Activated T-helper 1 cell treated with anti-CD3 and anti-CD28 coated beads, Interleukin-12 subunit alpha, Interleukin-12 subunit beta, Interleukin-2, Interleukin-4 antibody, amounts not matched to agents 30 ng/mL and 10 ng/mL and 1 ng/mL, durations not matched to agents 14 hours and 24 hours and 36 hours (primary cell): ENCODE data around the gene SCN4A. TPM values are rescaled to one million over a fixed set of nuclear protein-coding genes. Genes with fewer than 3 reads are reported as not detected.
"Not testable (repeated sequence)": the region's sequence is repeated elsewhere in the genome, so short reads cannot be mapped to it uniquely, and the experiment has no call there.

Source experiments
- DNase-seq: peaks from one replicate; pipeline ENCODE4 v3.0.0; 2021; ENCODE audit warnings: low spot score
- H3K27ac Mint-ChIP-seq: one replicate; pipeline ENCODE4 v1.8.0; 2021; ENCODE audit warnings: mild to moderate bottlenecking, mixed read lengths
- H3K27me3 Mint-ChIP-seq: one replicate; pipeline ENCODE4 v1.8.0; 2022; ENCODE audit warnings: mild to moderate bottlenecking, moderate library complexity, mixed read lengths; ENCODE audit not compliant: insufficient read depth
- H3K36me3 Mint-ChIP-seq: one replicate; pipeline ENCODE4 v1.8.0; 2021; ENCODE audit warnings: low read depth, mixed read lengths
- H3K4me1 Mint-ChIP-seq: one replicate; pipeline ENCODE4 v1.8.0; 2021; ENCODE audit warnings: low read depth, mixed read lengths
- H3K4me3 Mint-ChIP-seq: one replicate; pipeline ENCODE4 v1.8.0; 2021; ENCODE audit warnings: mild to moderate bottlenecking, moderate library complexity, mixed read lengths
- H3K9me3 Mint-ChIP-seq: one replicate; pipeline ENCODE4 v1.8.0; 2021; ENCODE audit warnings: mixed read lengths
- intact Hi-C: fragments of 100-400 bp; cut with micrococcal nuclease; formaldehyde crosslinking; loops from one replicate; pipeline ENCODE4 v1.15.1; 2024
- total RNA-seq: library from RNA; stranded (reverse); gene quantifications from 2 replicates; pipeline ENCODE4 v1.2.3, GENCODE V29; 2022

SCN4A gene
- total RNA-seq, 1 donor from 2014 or later = 0.13 TPM

DNA sequence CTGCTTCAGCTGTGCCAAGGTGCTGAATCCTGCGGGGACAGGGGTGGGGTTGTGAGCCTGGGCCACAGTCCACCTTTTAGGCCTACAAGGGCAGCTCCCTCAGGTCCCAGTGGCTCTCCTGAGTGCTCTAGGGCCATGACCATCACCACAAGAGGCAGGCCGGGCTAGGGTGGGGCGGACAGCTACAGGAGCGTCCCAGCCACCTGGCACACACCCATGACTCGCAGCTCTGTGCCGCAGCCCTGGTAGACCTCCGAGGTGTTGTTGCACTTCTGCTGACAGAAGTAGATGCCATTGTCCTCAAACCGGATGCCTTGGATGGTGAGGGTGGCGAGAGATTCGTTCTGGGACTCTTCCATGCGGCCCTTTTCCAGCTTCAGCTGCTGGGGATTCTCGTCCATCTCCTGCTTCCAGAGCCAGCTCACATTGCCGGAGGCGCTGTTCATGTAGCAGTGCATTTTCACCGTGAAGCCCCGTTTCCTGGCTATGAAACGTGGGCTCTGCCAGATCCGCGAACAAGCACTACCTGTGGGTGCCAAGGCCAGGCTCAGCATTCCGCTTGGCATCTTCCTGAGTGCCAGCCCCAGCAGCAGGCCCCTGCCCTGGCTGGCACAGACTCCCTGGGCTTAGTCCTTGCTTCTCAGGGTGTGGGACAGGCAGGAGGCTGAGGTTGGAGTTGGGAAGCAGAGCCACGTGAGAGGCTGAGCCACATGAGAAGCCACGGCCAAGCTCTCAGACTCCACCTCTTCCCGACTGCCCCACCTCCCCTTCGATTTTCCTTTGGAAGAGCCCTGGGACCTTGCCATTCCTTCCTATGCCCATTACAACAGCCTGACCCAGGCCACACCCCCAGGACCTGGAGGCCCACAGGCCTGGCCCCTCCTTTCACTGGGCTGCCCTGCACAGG is 42.6 kb downstream of the SCN4A start:
- peaks cover 9% of the 10 kb centered on the region for H3K36me3 Mint-ChIP-seq
- intact Hi-C loops = loop anchor here (5.0 kb wide), 1 partner anchor 97 kb away; no protein-coding TSS in a partner anchor
- no peak for DNase-seq
- H3K9me3 Mint-ChIP-seq = no peaks in the 10 kb centered on the region
- H3K4me1 Mint-ChIP-seq = peaks cover 17% of the 10 kb centered on the region
- peaks cover 5% of the 10 kb centered on the region for H3K27me3 Mint-ChIP-seq
- peak overlapping the region; percentile 90 for H3K4me3 Mint-ChIP-seq
- H3K27ac Mint-ChIP-seq = no peak overlapping the region

- Mint-ChIP-seq H3K9me3 (no peaks in the 10 kb centered on the region), H3K4me1 (peaks cover 17% of the 10 kb centered on the region), H3K36me3 (peaks cover 9% of the 10 kb centered on the region), H3K4me3 (peak overlapping the region; percentile 22), H3K27ac (no peak overlapping the region), H3K27me3 (peaks cover 2% of the 10 kb centered on the region)
- DNase-seq = no peak
- intact Hi-C loops = no loop called here
Observed at GRCh38 chr17:63928966-63929695, 43.6 kb downstream of the SCN4A start.

GRCh38 chr17:63928172-63928666 is 44.5 kb downstream of the SCN4A start:
- Mint-ChIP-seq H3K27ac (no peak overlapping the region), H3K36me3 (peaks cover 9% of the 10 kb centered on the region), H3K9me3 (no peaks in the 10 kb centered on the region), H3K27me3 (no peaks in the 10 kb centered on the region), H3K4me1 (peaks cover 17% of the 10 kb centered on the region), H3K4me3 (no peak overlapping the region)
- intact Hi-C loops = no loop called here
- no peak for DNase-seq

DNA sequence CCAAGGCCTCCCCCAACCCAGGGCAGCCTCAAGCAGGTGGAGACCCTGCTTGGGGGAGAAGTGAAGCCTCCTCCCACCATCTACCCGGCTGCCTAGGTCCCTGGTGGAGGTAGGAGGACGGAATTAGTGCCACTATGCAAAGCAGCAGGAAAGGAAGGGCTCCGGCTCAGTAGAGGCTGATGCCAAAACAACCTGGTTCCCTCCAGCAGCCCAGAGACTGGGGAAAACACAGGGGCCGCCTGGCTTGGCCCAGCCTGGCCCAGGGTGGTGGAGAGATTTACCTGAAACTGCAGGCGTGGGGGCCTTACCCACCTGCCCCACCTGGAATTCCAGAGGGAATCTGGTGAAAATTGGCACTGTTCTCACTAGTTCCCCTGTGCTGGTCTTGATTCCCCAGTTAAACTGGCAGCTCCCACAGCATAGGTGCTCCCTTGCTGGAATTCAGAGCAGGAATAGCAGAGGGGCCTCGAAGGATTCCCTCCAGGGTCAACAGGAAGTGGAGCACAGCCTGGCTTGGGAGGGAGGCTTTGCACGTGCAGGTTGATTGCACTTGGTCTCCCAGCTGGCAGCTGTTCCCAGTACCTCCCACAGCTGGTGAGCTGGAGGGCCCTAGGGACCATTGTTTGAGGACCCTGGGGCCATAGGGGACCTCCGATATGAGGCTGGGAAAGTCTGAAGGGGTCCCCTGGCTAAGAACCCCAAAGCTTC is 45.1 kb downstream of the SCN4A start:
- Mint-ChIP-seq H3K9me3 (no peaks in the 10 kb centered on the region), H3K36me3 (peaks cover 9% of the 10 kb centered on the region), H3K4me3 (no peak overlapping the region), H3K27ac (no peak overlapping the region), H3K4me1 (peaks cover 17% of the 10 kb centered on the region), H3K27me3 (no peaks in the 10 kb centered on the region)
- DNase-seq = no peak
- intact Hi-C loops = no loop called here

DNA sequence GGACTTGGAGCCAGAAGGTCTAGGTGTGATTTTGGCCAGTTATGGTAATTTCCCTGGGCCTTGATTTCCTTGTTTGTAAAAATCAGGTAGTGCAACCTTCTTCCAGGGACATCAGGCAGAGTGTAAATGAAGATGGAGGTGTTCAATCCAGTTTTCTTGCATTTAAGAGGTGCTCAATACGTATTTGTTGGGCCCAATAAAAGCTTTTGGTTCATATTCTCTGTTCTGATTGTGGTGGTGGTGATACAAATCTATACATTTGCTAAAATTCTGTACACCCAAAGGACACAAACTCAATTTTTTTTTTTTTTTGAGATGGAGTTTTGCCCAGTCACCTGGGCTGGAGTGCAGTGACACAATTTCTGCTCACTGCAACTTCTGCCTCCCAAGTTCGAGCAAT is 46.6 kb downstream of the SCN4A start:
- Mint-ChIP-seq H3K27me3 (peaks cover 2% of the 10 kb centered on the region), H3K36me3 (peaks cover 9% of the 10 kb centered on the region), H3K4me3 (no peak overlapping the region), H3K27ac (no peak overlapping the region), H3K4me1 (peaks cover 7% of the 10 kb centered on the region), H3K9me3 (no peaks in the 10 kb centered on the region)
- intact Hi-C loops = no loop called here
- no peak for DNase-seq

DNA sequence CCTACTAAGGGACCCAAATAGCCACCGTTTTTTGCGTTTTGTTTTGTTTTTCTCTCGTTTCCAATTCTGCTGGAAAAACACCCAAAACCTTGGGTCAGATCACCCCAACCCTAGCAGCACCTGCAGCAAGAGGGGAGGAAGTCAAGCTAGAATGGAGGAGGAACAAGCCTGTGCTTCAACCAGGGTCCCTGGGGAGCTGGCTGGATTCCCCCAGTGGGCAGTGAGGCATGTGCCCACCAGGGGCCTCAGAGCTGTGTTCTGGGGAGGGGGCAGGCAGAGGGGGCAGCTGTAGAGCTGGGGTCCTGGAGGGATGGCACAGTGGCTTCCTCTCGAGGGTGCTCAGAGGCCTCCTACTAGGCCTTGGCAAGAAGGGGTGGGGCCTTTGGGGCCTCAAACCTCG is 47.1 kb downstream of the SCN4A start:
- peaks cover 2% of the 10 kb centered on the region for H3K4me1 Mint-ChIP-seq

DNA sequence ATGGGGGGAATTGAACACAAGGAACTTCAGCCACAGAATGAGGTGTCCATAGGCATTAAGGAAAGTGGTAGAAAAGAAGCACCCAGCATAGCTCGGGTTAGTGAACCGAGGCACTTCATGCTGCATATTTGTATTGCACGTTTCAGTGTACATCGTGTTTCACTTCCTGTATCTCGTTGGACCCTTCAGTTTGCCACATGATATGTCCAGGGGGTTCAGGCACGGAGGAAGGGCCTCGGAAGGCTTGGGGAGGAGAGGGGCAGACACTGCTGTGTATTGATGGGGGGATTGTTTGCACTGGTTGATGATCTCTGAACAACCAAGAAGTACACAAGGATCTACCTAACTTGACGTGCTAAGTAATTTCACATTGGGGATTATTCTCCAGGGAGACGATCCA is 50.3 kb downstream of the SCN4A start:
- H3K4me1 Mint-ChIP-seq, intact Hi-C loops, H3K4me3 Mint-ChIP-seq, H3K27me3 Mint-ChIP-seq, H3K36me3 Mint-ChIP-seq, H3K9me3 Mint-ChIP-seq, DNase-seq, H3K27ac Mint-ChIP-seq: not testable (repeated sequence)

More for the DNA sequence above, 47.1 kb downstream of the SCN4A start:
- no peak overlapping the region for H3K4me3 Mint-ChIP-seq
- H3K27ac Mint-ChIP-seq = no peak overlapping the region
- H3K9me3 Mint-ChIP-seq = no peaks in the 10 kb centered on the region
- peaks cover 7% of the 10 kb centered on the region for H3K36me3 Mint-ChIP-seq
- intact Hi-C loops = no loop called here
- peaks cover 2% of the 10 kb centered on the region for H3K27me3 Mint-ChIP-seq
- no peak for DNase-seq

DNA sequence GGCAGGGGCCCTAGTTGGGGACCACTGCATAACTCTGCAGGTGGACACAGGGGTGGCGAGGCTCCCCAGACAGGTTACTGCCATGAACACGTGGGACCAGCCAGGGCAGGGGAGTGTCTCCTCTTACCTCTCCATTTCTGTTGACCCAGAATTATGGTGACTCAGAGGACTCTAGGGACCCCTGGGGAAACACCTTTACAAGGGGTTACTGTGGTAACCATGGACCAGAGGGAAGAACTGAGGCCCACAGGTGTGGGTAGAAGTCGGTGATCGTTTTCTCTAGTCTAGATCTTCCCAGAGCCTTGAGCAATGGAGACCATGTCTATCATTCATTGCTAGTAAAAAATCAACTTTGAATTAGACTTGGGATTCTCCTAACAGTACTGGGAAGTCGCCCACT is 51.9 kb downstream of the SCN4A start:
- intact Hi-C loops, H3K4me1 Mint-ChIP-seq, DNase-seq, H3K9me3 Mint-ChIP-seq, H3K4me3 Mint-ChIP-seq, H3K36me3 Mint-ChIP-seq, H3K27me3 Mint-ChIP-seq, H3K27ac Mint-ChIP-seq: not testable (repeated sequence)

- H3K4me3 Mint-ChIP-seq, H3K9me3 Mint-ChIP-seq, H3K36me3 Mint-ChIP-seq, H3K4me1 Mint-ChIP-seq, DNase-seq, H3K27ac Mint-ChIP-seq, intact Hi-C loops, H3K27me3 Mint-ChIP-seq: not testable (repeated sequence)
Observed at GRCh38 chr17:63920050-63920449, 52.7 kb downstream of the SCN4A start.

DNA sequence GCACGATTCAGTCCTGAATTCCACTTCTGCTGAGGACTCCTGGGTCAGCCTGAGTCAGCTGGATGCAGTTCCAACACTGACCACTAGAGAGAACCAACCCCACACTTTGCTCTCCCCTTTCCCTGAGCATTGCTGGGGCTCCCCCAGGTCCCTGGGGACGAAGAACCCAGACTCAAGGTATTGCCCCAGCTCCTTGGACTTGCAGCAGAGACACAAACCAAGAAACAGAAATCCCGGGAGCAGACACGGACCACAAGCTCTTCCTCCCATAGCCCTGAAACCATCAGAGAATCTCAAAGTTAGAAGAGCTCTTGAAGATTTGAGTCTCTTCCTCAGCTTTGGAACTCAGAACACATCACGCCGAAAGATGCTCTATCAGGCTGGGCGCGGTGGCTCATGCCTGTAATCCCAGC is 53.4 kb downstream of the SCN4A start:
- H3K36me3 Mint-ChIP-seq = no peaks in the 10 kb centered on the region
- peaks cover 7% of the 10 kb centered on the region for H3K4me1 Mint-ChIP-seq
- intact Hi-C loops = loop anchor here (1.0 to 5.0 kb wide), 5 partner anchors 27 to 363 kb away; no protein-coding TSS in a partner anchor
- H3K9me3 Mint-ChIP-seq = no peaks in the 10 kb centered on the region
- H3K27me3 Mint-ChIP-seq = peaks cover 8% of the 10 kb centered on the region
- H3K4me3 Mint-ChIP-seq = no peak overlapping the region
- no peak overlapping the region for H3K27ac Mint-ChIP-seq
- peak; percentile 65 for DNase-seq

- not testable (repeated sequence) for H3K9me3 Mint-ChIP-seq, H3K4me3 Mint-ChIP-seq, DNase-seq, H3K36me3 Mint-ChIP-seq, H3K4me1 Mint-ChIP-seq, H3K27ac Mint-ChIP-seq, H3K27me3 Mint-ChIP-seq
- intact Hi-C loops = loop anchor here (1.0 to 5.0 kb wide), 5 partner anchors 27 to 363 kb away; no protein-coding TSS in a partner anchor
Observed at GRCh38 chr17:63918789-63919305, 53.9 kb downstream of the SCN4A start, which contains the start of gene GH1. Gene GH1, minus strand, starts transcription at chr17:63918839. Its CDS starts 63 bp downstream, at chr17:63918776.

DNA sequence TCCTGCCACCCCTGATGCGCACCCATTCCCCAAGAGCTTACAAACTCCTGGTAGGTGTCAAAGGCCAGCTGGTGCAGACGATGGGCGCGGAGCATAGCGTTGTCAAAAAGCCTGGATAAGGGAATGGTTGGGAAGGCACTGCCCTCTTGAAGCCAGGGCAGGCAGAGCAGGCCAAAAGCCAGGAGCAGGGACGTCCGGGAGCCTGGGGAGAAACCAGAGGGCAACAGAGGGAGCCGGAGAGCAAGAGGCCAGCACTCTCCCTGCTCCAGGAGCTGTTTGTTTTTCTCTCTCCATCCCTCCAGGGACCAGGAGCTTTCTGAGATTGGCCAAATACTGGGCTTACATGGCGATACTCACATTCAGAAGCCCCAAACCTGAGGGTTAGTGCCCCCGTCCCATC is 54.4 kb downstream of the SCN4A start:
- H3K4me1 Mint-ChIP-seq = peaks cover 7% of the 10 kb centered on the region
- H3K4me3 Mint-ChIP-seq = no peak overlapping the region
- intact Hi-C loops = loop anchor here (5.0 kb wide), 1 partner anchor 364 kb away; no protein-coding TSS in a partner anchor
- H3K9me3 Mint-ChIP-seq = no peaks in the 10 kb centered on the region
- H3K27ac Mint-ChIP-seq = no peak overlapping the region
- DNase-seq = no peak
- peaks cover 8% of the 10 kb centered on the region for H3K27me3 Mint-ChIP-seq
- no peaks in the 10 kb centered on the region for H3K36me3 Mint-ChIP-seq
